GM21723 (cell line): ENCODE data around the gene SOCS3.
"Not testable (repeated sequence)": the region's sequence is repeated elsewhere in the genome, so short reads cannot be mapped to it uniquely, and the experiment has no call there.

ENCODE experiments used
- ATAC-seq: cut with Tn5 transposase; IDR thresholded peaks from one replicate; pipeline ENCODE4 v1.9.1; 2021; ENCODE audit warnings: mild to moderate bottlenecking, moderate library complexity; ENCODE audit not compliant: unreplicated experiment

Gene SOCS3

GRCh38 chr17:78332991-78333390 lies 26.9 kb downstream of the SOCS3 start:
- no peak for ATAC-seq

- ATAC-seq, result not testable (repeated sequence)
Observed at GRCh38 chr17:78331355-78331754, 28.5 kb downstream of the SOCS3 start.

- ATAC-seq, result no peak
Observed at GRCh38 chr17:78330570-78331224, 29.2 kb downstream of the SOCS3 start.

- ATAC-seq, result no peak
Observed at GRCh38 chr17:78329263-78330059, 30.4 kb downstream of the SOCS3 start.

- no peak for ATAC-seq
Observed at GRCh38 chr17:78327880-78328279, 32.0 kb downstream of the SOCS3 start.

- no peak for ATAC-seq
Observed at GRCh38 chr17:78325076-78325687, 34.7 kb downstream of the SOCS3 start.

GRCh38 chr17:78324391-78325075 lies 35.3 kb downstream of the SOCS3 start:
- no peak for ATAC-seq

- ATAC-seq, result no peak
Observed at GRCh38 chr17:78323826-78324390, 36.0 kb downstream of the SOCS3 start.

GRCh38 chr17:78322858-78323455 lies 36.9 kb downstream of the SOCS3 start:
- no peak for ATAC-seq

GRCh38 chr17:78322327-78322857 lies 37.5 kb downstream of the SOCS3 start:
- no peak for ATAC-seq

GRCh38 chr17:78318843-78319242 lies 41.0 kb downstream of the SOCS3 start:
- no peak for ATAC-seq

GRCh38 chr17:78318407-78318806 lies 41.5 kb downstream of the SOCS3 start:
- no peak for ATAC-seq

GRCh38 chr17:78317794-78318400 lies 42.0 kb downstream of the SOCS3 start:
- ATAC-seq, result no peak

GRCh38 chr17:78316867-78317789 lies 42.7 kb downstream of the SOCS3 start:
- ATAC-seq, result no peak

- ATAC-seq, result no peak
Observed at GRCh38 chr17:78316115-78316866, 43.6 kb downstream of the SOCS3 start.

GRCh38 chr17:78315355-78316114 lies 44.3 kb downstream of the SOCS3 start:
- no peak for ATAC-seq

GRCh38 chr17:78314683-78315354 lies 45.1 kb downstream of the SOCS3 start:
- no peak for ATAC-seq
